GM18505 (cell line): ENCODE results near the gene MAT2A.
A peak's percentile ranks its signal among the peaks of the same experiment; 100 is the strongest.
"Not testable (repeated sequence)": the region's sequence is repeated elsewhere in the genome, so short reads cannot be mapped to it uniquely, and the experiment has no call there.

ENCODE experiments used
- ATAC-seq: cut with Tn5 transposase; IDR thresholded peaks from one replicate; pipeline ENCODE4 v1.9.1; 2021; ENCODE audit not compliant: unreplicated experiment
- POLR2A ChIP-seq: IDR thresholded peaks from 4 replicates; pipeline ENCODE4 v1.6.1; 2011; ENCODE audit warnings: borderline replicate concordance; ENCODE audit not compliant: insufficient read depth, insufficient read length; ENCODE audit errors: extremely low read depth

MAT2A gene

DNA sequence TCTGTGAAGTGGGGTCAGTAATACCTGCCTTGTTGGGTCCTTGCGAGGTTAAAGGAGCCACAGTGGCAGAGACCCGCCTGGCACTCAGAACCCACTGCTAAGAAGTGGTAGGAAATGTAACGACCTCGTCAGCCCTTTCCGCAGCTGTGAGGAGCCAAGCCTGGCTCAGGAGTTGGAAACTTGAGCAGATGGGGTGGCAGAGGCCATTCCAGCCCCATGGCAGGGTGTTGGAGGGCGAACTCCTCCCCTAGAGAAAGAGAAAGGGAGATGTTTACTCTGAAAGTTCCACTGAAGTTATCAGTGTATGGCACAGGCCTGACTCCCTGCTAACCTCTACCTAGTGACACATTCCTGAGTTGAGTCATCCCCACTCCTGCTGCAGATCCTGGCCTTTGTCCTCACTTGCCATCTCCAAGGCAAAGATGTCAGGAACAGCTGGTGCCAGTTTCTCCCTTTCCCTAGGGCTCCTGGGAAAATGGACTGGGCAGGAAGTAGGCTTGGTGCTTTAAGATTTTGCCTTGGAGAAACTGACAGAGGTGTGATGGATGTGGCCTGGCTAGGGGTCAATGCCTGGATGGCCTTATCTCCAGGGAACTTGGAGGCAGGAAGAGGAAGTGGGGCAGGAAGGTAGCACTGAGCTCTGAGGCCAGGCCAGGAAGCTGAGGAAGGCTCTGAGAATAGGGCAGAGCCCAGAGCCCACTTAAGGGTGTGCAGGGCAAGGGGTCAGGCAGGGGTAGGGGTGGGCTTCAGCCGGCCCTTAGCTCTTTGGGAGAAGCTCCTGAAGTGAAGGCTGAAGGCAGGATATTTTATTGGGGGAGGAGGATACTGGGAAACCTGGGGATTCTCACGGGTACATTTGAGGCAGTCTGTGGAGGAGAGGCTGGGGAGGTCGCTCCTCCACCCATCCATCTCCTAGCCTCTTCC, 46.2 kb downstream of the MAT2A start:
- no peak for TF ChIP-seq POLR2A
- peak; percentile 42 for ATAC-seq

DNA sequence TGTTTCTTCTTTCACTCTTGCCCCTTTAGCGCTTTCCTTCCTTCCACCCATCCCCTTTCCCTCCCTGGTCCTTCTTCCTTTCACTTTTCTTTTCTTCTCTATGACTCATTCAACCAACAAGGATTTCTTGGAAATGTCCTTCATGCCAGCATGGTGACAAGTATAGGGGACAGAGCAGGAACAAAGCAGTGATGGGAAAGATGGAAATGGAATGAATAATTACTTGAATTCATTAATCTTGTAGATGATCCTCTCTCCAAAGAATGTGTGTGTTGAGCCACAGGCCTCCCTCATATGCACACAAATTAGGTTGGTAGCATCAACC, 46.8 kb downstream of the MAT2A start:
- no peak for ATAC-seq
- no peak for TF ChIP-seq POLR2A

DNA sequence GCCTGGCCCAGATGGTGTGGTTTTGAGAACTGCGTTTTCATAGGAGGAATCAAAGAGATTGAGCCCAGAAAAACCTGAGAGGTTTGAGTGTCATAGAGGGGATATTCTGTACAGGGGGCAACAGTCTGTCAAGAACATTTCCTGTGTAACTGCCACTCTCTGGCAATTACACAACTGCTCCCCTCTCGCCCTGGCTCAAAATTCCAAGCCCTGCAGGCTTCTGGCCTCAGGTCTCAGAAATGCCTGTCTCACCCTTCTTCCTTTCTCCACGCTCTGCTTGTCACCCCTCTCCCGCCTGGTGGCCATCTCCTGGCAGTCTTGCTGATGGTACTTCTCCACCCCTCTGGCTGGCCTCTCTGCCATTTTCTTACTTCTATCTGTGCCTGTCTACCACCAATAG, 49.3 kb downstream of the MAT2A start:
- no peak for ATAC-seq
- TF ChIP-seq POLR2A: no peak

DNA sequence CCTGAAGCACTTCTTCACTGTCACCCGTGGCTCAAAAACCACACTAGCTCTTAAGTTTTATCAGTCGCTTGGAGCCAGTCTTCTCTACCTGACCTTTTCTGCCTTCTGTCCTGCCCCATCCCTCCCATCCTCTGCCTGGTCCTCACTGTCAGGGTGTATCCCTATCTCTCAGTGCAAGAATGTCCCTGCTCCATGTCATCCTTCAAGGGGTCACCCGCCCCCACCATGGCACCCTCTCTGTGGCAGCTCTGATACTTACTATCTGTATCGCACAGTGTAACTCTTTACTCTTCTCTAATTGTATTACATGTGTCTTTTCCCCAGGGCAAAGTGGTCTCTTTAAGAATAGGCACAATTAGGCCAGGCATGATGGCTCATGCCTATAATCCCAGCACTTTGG, 49.7 kb downstream of the MAT2A start:
- ATAC-seq: no peak

DNA sequence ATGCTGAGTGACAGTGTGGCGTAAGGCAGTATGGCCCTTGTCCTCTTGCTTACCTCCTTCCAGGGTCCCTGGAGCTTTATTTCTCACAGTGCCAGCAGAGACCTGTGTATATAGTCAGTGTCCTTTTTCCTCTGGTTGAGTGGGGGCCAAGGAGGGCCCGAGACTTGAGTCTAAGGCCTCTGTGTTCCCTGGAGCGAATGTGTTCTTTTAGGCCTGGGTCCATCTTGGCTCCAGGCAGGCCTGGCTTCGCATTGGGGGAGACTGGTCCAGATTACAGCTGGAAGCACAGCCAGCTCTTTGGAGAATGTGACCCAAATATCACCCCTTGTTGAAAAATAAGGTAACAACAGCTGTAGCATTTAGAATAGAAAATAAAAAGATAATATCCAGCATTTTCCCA, 50.2 kb downstream of the MAT2A start:
- ATAC-seq: no peak

More for the DNA sequence above, 49.7 kb downstream of the MAT2A start:
- no peak for TF ChIP-seq POLR2A

DNA sequence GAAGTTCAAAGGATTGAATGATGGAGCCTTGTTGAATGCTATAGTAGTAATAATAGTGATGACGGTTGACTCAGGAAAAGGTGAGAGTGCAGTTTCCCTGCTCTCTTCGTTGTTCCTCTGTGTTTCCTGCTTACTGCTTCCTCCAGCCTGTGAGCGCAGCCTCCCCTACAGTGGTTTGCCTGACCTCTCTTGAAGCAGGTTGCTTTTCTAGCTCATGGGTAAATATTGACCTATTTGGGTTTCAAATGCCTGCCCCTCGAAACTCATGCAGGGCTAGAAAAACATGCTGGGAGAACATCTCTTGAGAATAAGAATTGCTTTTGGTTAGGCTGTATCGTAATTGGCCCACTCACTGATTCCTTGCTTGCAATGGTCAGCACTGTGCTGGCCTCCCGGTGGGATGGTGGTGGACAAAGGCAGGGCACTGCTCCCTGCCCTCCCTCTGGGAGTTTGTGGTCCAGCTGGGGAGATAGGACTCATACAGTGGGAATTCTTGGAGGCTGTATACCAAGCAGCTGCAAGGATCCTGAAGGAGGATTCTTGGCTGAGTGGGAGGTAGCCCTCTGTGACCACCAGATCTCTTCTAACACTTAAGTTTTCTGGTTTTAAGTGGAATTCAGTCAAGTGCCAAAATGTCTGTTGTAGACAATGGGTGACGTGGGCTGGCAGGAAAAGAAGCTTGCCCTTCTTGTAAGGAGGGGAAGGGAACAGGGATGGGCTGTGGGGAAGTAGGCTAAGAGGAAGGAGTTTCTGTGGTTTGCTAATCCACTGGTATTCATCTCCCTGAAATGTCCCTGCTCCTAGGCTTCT, 51.2 kb downstream of the MAT2A start:
- TF ChIP-seq POLR2A: no peak
- ATAC-seq: no peak

More for the DNA sequence above, 50.2 kb downstream of the MAT2A start:
- no peak for TF ChIP-seq POLR2A

DNA sequence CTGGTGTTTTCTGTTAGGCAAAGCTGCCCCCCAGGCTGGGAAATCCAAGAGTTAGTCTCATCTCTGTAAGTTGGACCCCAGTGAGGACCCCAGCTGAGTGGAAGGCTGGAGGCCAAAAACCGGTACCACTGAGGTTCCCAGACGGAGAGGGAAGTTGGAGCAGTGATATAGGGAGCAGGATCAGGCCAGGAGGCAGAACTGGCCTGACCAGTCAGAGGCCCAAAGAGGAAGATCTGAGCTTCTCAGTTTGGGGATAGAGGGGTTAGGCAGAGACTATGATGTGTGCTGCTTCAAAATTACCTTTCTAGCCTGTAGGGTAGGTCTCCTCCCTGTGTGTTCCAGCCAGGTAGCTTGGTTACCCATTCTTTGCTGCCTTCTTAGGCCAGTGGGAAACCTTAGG, 52.0 kb downstream of the MAT2A start:
- TF ChIP-seq POLR2A: no peak
- no peak for ATAC-seq

DNA sequence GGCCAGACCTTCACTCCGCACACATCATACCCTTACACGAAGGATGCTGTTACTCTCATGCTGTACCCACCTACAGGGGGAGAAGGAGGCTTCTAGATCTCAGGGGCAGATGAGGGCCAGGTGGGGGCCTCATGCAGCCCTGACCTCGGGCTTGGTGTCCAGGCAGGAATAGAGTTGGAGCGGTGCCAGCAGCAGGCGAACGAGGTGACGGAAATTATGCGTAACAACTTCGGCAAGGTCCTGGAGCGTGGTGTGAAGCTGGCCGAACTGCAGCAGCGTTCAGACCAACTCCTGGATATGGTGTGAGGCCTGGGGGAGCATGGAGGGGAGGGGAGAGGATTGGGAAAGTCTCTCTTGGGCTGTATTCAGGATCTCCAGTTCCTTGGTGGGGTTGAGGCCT, 52.6 kb downstream of the MAT2A start:
- TF ChIP-seq POLR2A: no peak
- ATAC-seq: no peak

DNA sequence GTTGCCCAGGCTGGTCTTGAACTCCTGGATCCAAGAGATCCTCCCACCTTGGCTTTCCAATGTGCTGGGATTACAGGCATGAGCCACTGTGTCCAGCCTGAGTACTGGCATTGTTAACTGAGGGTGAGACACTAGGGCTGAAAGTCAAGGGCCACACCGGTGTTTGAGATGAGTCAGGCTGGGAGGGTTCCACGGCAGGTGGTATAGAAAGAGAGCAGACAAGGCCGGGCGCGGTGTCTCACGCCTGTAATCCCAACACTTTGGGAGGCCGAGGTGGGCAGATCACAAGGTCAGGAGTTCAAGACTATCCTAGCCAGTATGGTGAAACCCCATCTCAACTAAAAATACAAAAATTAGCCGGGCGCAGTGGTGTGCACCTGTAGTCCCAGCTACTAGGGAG, 53.3 kb downstream of the MAT2A start:
- not testable (repeated sequence) for ATAC-seq

DNA sequence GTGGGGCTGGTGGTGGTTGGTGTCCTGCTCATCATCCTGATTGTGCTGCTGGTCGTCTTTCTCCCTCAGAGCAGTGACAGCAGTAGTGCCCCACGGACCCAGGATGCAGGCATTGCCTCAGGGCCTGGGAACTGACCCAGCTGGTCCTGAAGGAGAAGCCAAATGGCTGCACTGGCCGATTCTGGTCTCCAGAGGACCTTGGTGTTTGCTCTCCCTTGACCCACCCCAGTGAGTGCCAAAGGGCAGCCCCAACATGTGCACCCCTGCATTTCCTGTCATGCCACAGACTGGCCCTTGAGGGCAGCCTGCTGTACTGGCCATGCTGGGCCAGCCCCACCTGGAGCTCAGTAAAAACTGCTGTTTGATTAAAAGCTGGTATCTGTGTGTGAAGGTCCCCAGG, 54.1 kb downstream of the MAT2A start:
- no peak for TF ChIP-seq POLR2A
- no peak for ATAC-seq
